Ishikawa (cell line): Measurements from ENCODE around the gene TXN.

Experiments used
- CEBPB ChIP-seq: IDR thresholded peaks from 2 replicates; pipeline ENCODE4 v1.6.1; 2012
- EP300 ChIP-seq: IDR thresholded peaks from 2 replicates; pipeline ENCODE4 v1.6.1; 2012; ENCODE audit warnings: borderline replicate concordance
- REST ChIP-seq: IDR thresholded peaks from 2 replicates; pipeline ENCODE4 v1.6.1; 2012; ENCODE audit warnings: low read depth, mild to moderate bottlenecking
- TAF1 ChIP-seq: IDR thresholded peaks from 2 replicates; pipeline ENCODE4 v1.6.1; 2012; ENCODE audit warnings: low read depth, mild to moderate bottlenecking

- TF ChIP-seq REST (no peak), TAF1 (no peak), EP300 (no peak), CEBPB (no peak)
Observed at GRCh38 chr9:110290001-110290400, 33.7 kb upstream of the TXN start.
